ENCODE measurements around the gene BRF1. TPM values are rescaled to one million over a fixed set of nuclear protein-coding genes. Genes with fewer than 3 reads are reported as not detected.
A peak's percentile ranks its signal among the peaks of the same experiment; 100 is the strongest.
"Not testable (repeated sequence)": the region's sequence is repeated elsewhere in the genome, so short reads cannot be mapped to it uniquely, and the experiment has no call there.

BRF1 gene
- polyA plus RNA-seq, 1 of the 3 experiments (the other 2 are of a cell fraction) = 15.7 TPM

DNA sequence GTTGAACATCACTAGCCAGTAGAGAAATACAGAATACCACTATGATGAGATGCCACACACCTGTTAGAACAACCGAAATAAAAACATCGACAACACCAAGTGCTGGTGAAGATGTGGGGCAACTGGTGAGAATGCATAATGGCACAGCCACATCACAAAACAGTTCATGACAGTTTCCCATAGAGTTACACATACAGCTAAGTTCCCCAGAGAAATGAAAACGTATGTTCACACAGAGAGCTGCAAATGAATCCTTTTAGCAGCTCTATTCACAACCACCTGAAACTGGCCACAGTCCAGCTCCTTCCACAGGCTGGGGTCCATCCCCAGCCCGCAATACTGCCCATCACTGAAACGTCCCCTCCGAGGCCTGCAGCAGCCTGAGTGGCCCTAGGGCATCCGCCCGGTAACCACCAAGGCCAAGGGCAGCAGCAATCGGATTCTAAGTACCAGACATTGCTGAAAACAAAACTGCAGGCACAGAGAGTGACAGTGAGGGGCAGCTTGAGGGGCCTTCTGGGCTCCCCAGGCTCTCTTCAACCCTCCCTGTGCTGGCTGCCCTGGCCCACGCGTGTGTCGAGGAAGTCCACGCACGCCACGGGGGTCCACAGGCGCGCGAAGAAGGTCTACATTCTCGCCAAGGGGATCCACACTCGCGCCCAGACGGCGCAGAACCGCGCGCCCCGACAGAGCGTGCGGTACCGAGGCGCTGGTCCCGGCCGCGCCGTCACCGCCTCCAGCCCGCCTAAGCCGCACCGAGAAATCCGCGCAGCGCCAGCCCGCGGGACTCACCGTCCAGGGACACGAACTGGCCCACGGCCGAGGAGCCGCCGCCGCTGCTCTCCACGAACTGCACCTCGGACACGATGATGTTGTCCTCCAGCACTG, 903 bp downstream of the BRF1 start:
- Histone ChIP-seq H3K79me2 (ENCODE audit: insufficient read depth) (peaks cover 53% of the 10 kb centered on the region), H3K4me3 (ENCODE audit: low read depth in 2 of 2, low read length in 1 of 2) (peak overlapping the region; percentile 68 to 85), H3K36me3 (replicated peaks in 1 of 2; ENCODE audit: control insufficient read depth in 1 of 2, insufficient read depth in 2 of 2, low read length in 1 of 2) (no peaks in the 10 kb centered on the region), H3K9ac (peak overlapping the region; percentile 81), H3K4me1 (ENCODE audit: control insufficient read depth in 1 of 2, insufficient read depth in 2 of 2, low read depth in 1 of 2, low read length in 1 of 2) (peaks cover 0 to 10% of the 10 kb centered on the region in 2 experiments; a peak in 2 of 4 replicates), H4K20me1 (ENCODE audit: insufficient read depth) (peaks cover 22% of the 10 kb centered on the region), H3K9me2 (no peaks in the 10 kb centered on the region), H3K27ac (ENCODE audit: low read depth in 2 of 2, low read length in 1 of 2) (peak overlapping the region; percentile 90 to 92; a peak in 3 of 4 replicates), H3F3A (replicated peaks; ENCODE audit: insufficient read depth) (peaks cover 3% of the 10 kb centered on the region), H3K4me2 (peak overlapping the region; percentile 98), H2AFZ (ENCODE audit: low read depth) (0 out of 2 replicates have a peak overlapping the region, but pooled peaks have one; percentile 35), H3K9me3 (no peaks in the 10 kb centered on the region), H3K27me3 (ENCODE audit: insufficient read depth) (no peaks in the 10 kb centered on the region)
- POLR2A ChIA-PET = interaction anchor here (0.7 to 1.9 kb wide), 4 partner anchors 8 to 517 kb away, joined by 3 to 7 read pairs (median 4); no protein-coding TSS in a partner anchor
- DNase-seq = peak; percentile 37
- no peak for TF ChIP-seq ZBTB33 (IDR thresholded peaks at IDR 0.05; ENCODE audit: borderline replicate concordance, low read depth)
- no peak for TF ChIP-seq JUND (IDR thresholded peaks at IDR 0.05)
- peak; percentile 60; the same call in 1 of the 2 replicates for TF ChIP-seq RCOR1 (IDR thresholded peaks at IDR 0.05; ENCODE audit: low read length)
- TF ChIP-seq NFIC (IDR thresholded peaks at IDR 0.05; ENCODE audit: borderline replicate concordance) = no peak
- peak; percentile 10 for TF ChIP-seq CHD2 (IDR thresholded peaks at IDR 0.05; ENCODE audit: low read length, partially characterized antibody)
- 11% methylated on average over 19 of the region's 54 CpGs for WGBS (ENCODE audit: low lambda C conversion rate)
- CTCF ChIA-PET = interaction anchor here (0.9 to 1.6 kb wide), 5 partner anchors 9 to 254 kb away, joined by 3 to 6 read pairs (median 4); no protein-coding TSS in a partner anchor

DNA sequence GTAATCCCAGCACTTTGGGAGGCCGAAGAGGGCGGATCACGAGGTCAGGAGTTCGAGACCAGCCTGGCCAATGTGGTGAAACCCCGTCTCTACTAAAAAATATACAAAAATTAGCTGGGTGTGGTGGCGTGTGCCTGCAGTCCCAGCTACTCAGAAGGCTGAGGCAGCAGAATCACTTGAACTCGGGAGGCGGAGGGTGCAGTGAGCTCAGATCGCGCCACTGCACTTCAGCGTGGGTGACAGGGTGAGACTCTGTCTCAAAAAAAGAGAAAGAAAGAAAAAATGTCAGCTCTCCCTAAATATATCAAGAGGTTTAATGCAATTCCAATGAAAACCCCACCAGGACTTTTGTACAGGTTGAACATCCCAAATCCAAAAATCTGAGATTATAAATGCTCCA, 3.5 kb downstream of the BRF1 start:
- H3F3A ChIP-seq (replicated peaks; ENCODE audit: insufficient read depth); H3K9me2 ChIP-seq; POLR2A ChIA-PET; H3K4me2 ChIP-seq; H3K9ac ChIP-seq; H3K27ac ChIP-seq (ENCODE audit: low read depth in 2 of 2, low read length in 1 of 2); H2AFZ ChIP-seq (ENCODE audit: low read depth); H3K4me3 ChIP-seq (ENCODE audit: low read depth in 2 of 2, low read length in 1 of 2); H3K9me3 ChIP-seq; H3K36me3 ChIP-seq (replicated peaks in 1 of 2; ENCODE audit: control insufficient read depth in 1 of 2, insufficient read depth in 2 of 2, low read length in 1 of 2); H3K27me3 ChIP-seq (ENCODE audit: insufficient read depth); DNase-seq: not testable (repeated sequence)
- peaks cover 78% of the 10 kb centered on the region for H3K79me2 ChIP-seq (ENCODE audit: insufficient read depth)
- CTCF ChIA-PET = interaction anchor here (1.0 to 2.3 kb wide), 4 partner anchors 20 to 207 kb away, joined by 3 to 8 read pairs (median 4); no protein-coding TSS in a partner anchor
- 97% methylated on average over 11 of the region's 11 CpGs for WGBS (ENCODE audit: low lambda C conversion rate)
- peaks cover 46% of the 10 kb centered on the region for H4K20me1 ChIP-seq (ENCODE audit: insufficient read depth)
- peaks cover 0 to 35% of the 10 kb centered on the region in 2 experiments; a peak in 3 of 4 replicates for H3K4me1 ChIP-seq (ENCODE audit: control insufficient read depth in 1 of 2, insufficient read depth in 2 of 2, low read depth in 1 of 2, low read length in 1 of 2)

- no peaks in the 10 kb centered on the region for H3F3A ChIP-seq (replicated peaks; ENCODE audit: insufficient read depth)
- peak overlapping the region; percentile 29; the same call in 1 of the 2 replicates for H3K9ac ChIP-seq
- peak; percentile 91 for DNase-seq
- no peaks in the 10 kb centered on the region for H3K27me3 ChIP-seq (ENCODE audit: insufficient read depth)
- TF ChIP-seq NFIC (IDR thresholded peaks at IDR 0.05; ENCODE audit: borderline replicate concordance) (no peak), EP300 (IDR thresholded peaks at IDR 0.05; ENCODE audit: borderline replicate concordance in 1 of 2, low read depth in 1 of 2, low read length in 1 of 2) (peak in 1 of 2 experiments; percentile 82; a peak in 2 of 4 replicates), RXRA (IDR thresholded peaks at IDR 0.05; ENCODE audit: borderline replicate concordance, low read depth) (no peak), TAF1 (IDR thresholded peaks at IDR 0.05; ENCODE audit: borderline replicate concordance, low read depth, low read length) (no peak), RCOR1 (IDR thresholded peaks at IDR 0.05; ENCODE audit: low read length) (peak; percentile 83), CHD2 (IDR thresholded peaks at IDR 0.05; ENCODE audit: low read length, partially characterized antibody) (peak; percentile 78), YY1 (IDR thresholded peaks at IDR 0.05; ENCODE audit: low read depth) (no peak), GATA2 (CRISPR knock-in tag; IDR thresholded peaks at IDR 0.05) (peak; percentile 88), FOXJ3 (CRISPR knock-in tag; IDR thresholded peaks at IDR 0.05) (peak; percentile 87), RFX5 (IDR thresholded peaks at IDR 0.05; ENCODE audit: low read length) (peak; percentile 61), ELF1 (IDR thresholded peaks at IDR 0.05) (no peak), MXI1 (IDR thresholded peaks at IDR 0.05; ENCODE audit: low read depth, low read length) (peak; percentile 99), RAD21 (IDR thresholded peaks at IDR 0.05; ENCODE audit: low read length) (peak; percentile 26; the same call in 1 of the 2 replicates)
- no peaks in the 10 kb centered on the region for H3K9me2 ChIP-seq
- no peaks in the 10 kb centered on the region for H3K9me3 ChIP-seq
- POLR2A ChIA-PET = interaction anchor here (0.8 to 1.0 kb wide), 2 partner anchors 34 to 88 kb away, joined by 3 read pairs; no protein-coding TSS in a partner anchor
- peaks cover 97% of the 10 kb centered on the region for H3K79me2 ChIP-seq (ENCODE audit: insufficient read depth)
- peaks cover 0 to 44% of the 10 kb centered on the region in 2 experiments; a peak in 3 of 4 replicates for H3K4me1 ChIP-seq (ENCODE audit: control insufficient read depth in 1 of 2, insufficient read depth in 2 of 2, low read depth in 1 of 2, low read length in 1 of 2)
- H3K4me2 ChIP-seq = peak overlapping the region; percentile 54; the same call in 1 of the 2 replicates
- WGBS (ENCODE audit: low lambda C conversion rate) = 50% methylated on average over 14 of the region's 15 CpGs
- no peak overlapping the region for H3K4me3 ChIP-seq (ENCODE audit: low read depth in 2 of 2, low read length in 1 of 2)
- H2AFZ ChIP-seq (ENCODE audit: low read depth) = no peak overlapping the region
- H4K20me1 ChIP-seq (ENCODE audit: insufficient read depth) = peaks cover 63% of the 10 kb centered on the region
- CTCF ChIA-PET = interaction anchor here (0.7 to 3.0 kb wide), 9 partner anchors 12 to 207 kb away, joined by 3 to 10 read pairs (median 4); partner anchors contain the start of gene NUDT14
- peak overlapping the region; percentile 41 to 98; a peak in 3 of 4 replicates for H3K27ac ChIP-seq (ENCODE audit: low read depth in 2 of 2, low read length in 1 of 2)
- H3K36me3 ChIP-seq (replicated peaks in 1 of 2; ENCODE audit: control insufficient read depth in 1 of 2, insufficient read depth in 2 of 2, low read length in 1 of 2) = no peaks in the 10 kb centered on the region
Measured at GRCh38 chr14:105294142-105294597, 6.6 kb downstream of the BRF1 start.

Measured in SK-N-SH (cell line).